Esophagus squamous epithelium (tissue), 5 donors: Measurements from ENCODE around the gene SH2D3A. TPM values are rescaled to one million over a fixed set of nuclear protein-coding genes. Genes with fewer than 3 reads are reported as not detected.

Experiments
- DNase-seq: peaks from one replicate; lab custom pipeline; 2025; lab: John Stamatoyannopoulos, UW
- H3K27ac ChIP-seq, 4 donors: fragments of 200-600 bp; sonication (generic); one replicate each; pipeline ENCODE4 v1.5.1; 2016 to 2019; ENCODE audit warnings: mild to moderate bottlenecking in 1 of 4
- H3K27me3 ChIP-seq, 4 donors: fragments of 200-600 bp; sonication (generic); 1 replicate in 3 of 4; 2 replicates in 1 of 4; pipeline versions ENCODE4 v1.5.1 to v1.6.0; 2017 to 2021; ENCODE audit warnings: antibody characterized with exemption in 1 of 4
- H3K36me3 ChIP-seq, 3 donors: fragments of 200-600 bp; sonication (generic); one replicate each; pipeline ENCODE4 v1.5.1; 2016 to 2019
- H3K4me1 ChIP-seq, 3 donors: fragments of 200-600 bp; sonication (generic); one replicate each; pipeline ENCODE4 v1.5.1; 2017 to 2019
- H3K4me3 ChIP-seq, 4 donors: fragments of 200-600 bp; sonication (generic); 1 replicate in 3 of 4; 2 replicates in 1 of 4; pipeline ENCODE4 v1.5.1; 2016 to 2019; ENCODE audit warnings: mild to moderate bottlenecking in 2 of 4, moderate library complexity in 1 of 4
- H3K9me3 ChIP-seq, 3 donors: fragments of 200-600 bp; sonication (generic); one replicate each; pipeline ENCODE4 v1.5.1; 2016 to 2019
- CTCF ChIP-seq, 6 experiments: fragments of 450-650 bp in 4 of 6; fragments of 200-600 bp in 2 of 6; sonication (generic) in 2 of 6; IDR thresholded peaks; one replicate each; pipeline ENCODE4 v1.5.1; 2016 to 2019; ENCODE audit warnings: antibody characterized with exemption in 6 of 6, mild to moderate bottlenecking in 4 of 6, moderate library complexity in 4 of 6
- POLR2A ChIP-seq, 4 donors: fragments of 450-650 bp; IDR thresholded peaks; one replicate each; pipeline ENCODE4 v1.6.1; 2017; ENCODE audit warnings: antibody characterized with exemption in 4 of 4, mild to moderate bottlenecking in 4 of 4, moderate library complexity in 3 of 4
- WGBS, 2 donors: methylation state at CpG; one replicate each; pipeline ENCODE4 v1.1.5; 2018; 5-methylcytosine and 5-hydroxymethylcytosine counted together
- intact Hi-C: fragments of 100-400 bp; cut with DNase I; formaldehyde crosslinking; loops from one replicate; pipeline ENCODE4 v1.15.0; 2022
- total RNA-seq, 4 donors: library from RNA; depleted of rRNA; stranded (reverse); fragments of >200 nt; gene quantifications; one replicate each; pipeline ENCODE4 v1.1.0, GENCODE V29; 2016
- donor health status: DM: yes; HTN: yes; CAD: no.

The SH2D3A gene
- total RNA-seq, 4 donors from 2014 or later, result 17.3 to 52.1 (median 40.6) TPM

DNA sequence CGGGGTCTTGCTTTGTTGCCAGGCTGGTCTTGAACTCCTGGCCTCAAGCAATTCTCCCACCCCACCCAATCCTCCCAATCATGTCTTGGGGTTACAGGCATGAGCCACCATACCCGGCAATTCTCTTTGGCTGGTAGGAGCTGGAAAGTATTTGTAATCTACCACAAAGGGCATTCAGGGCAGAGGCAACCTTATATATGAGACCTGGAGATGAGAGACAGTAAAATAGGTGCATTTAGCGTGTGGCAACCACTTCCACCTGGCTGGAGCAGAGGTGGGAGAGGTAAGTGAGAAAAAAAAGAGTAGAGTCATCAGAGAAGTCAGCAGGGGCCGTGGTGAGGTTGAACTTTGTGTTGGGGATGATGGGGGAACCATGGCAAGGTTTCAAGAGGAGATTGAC, 42.0 kb upstream of the SH2D3A start:
- 60 to 85% methylated on average over 3 to 4 of the region's 4 CpGs for WGBS, 2 donors
- H3K4me3 ChIP-seq, result no peak overlapping the region
- no peak for TF ChIP-seq POLR2A (IDR thresholded peaks at IDR 0.05)
- TF ChIP-seq CTCF (IDR thresholded peaks at IDR 0.05), result no peak
- peaks cover 0 to 9% (median 0%) of the 10 kb centered on the region in 4 donors for H3K27me3 ChIP-seq
- intact Hi-C loops, result no loop called here
- H3K9me3 ChIP-seq, result peaks cover 0 to 6% (median 0%) of the 10 kb centered on the region in 3 donors
- peaks cover 0 to 9% (median 0%) of the 10 kb centered on the region in 3 donors for H3K4me1 ChIP-seq
- no peak for DNase-seq
- no peak overlapping the region for H3K27ac ChIP-seq
- no peaks in the 10 kb centered on the region for H3K36me3 ChIP-seq

- Histone ChIP-seq H3K27ac (no peak overlapping the region), H3K9me3 (peaks cover 0 to 6% (median 0%) of the 10 kb centered on the region in 3 donors), H3K4me3 (no peak overlapping the region), H3K4me1 (peaks cover 0 to 14% (median 0%) of the 10 kb centered on the region in 3 donors), H3K27me3 (peaks cover 0 to 13% (median 0%) of the 10 kb centered on the region in 4 donors), H3K36me3 (no peaks in the 10 kb centered on the region)
- 94 to 100% methylated on average over 1 of the region's 1 CpG for WGBS, 2 donors
- DNase-seq, result no peak
- intact Hi-C loops, result no loop called here
- TF ChIP-seq CTCF (IDR thresholded peaks at IDR 0.05) (no peak), POLR2A (IDR thresholded peaks at IDR 0.05) (no peak)
Observed at GRCh38 chr19:6808494-6808893, 41.3 kb upstream of the SH2D3A start.

GRCh38 chr19:6807291-6807690, 40.1 kb upstream of the SH2D3A start:
- WGBS, 2 donors, result 87 to 95% methylated on average over 2 to 4 of the region's 5 CpGs

GRCh38 chr19:6806488-6806887, 39.3 kb upstream of the SH2D3A start:
- H3K27ac ChIP-seq, result no peak overlapping the region
- H3K36me3 ChIP-seq, result no peaks in the 10 kb centered on the region
- peaks cover 0 to 6% (median 0%) of the 10 kb centered on the region in 3 donors for H3K9me3 ChIP-seq
- H3K4me1 ChIP-seq, result peaks cover 2 to 32% (median 6%) of the 10 kb centered on the region in 3 donors
- peaks cover 0 to 20% (median 0%) of the 10 kb centered on the region in 4 donors for H3K27me3 ChIP-seq
- WGBS, 2 donors, result 78 to 80% methylated on average over 4 of the region's 4 CpGs
- intact Hi-C loops, result no loop called here
- DNase-seq, result no peak
- TF ChIP-seq POLR2A (IDR thresholded peaks at IDR 0.05) (no peak), CTCF (IDR thresholded peaks at IDR 0.05) (no peak)
- H3K4me3 ChIP-seq, result no peak overlapping the region

More at GRCh38 chr19:6807291-6807690, 40.1 kb upstream of the SH2D3A start:
- H3K27ac ChIP-seq, result no peak overlapping the region
- DNase-seq, result no peak
- H3K4me1 ChIP-seq, result peaks cover 0 to 26% (median 4%) of the 10 kb centered on the region in 3 donors
- no peak overlapping the region for H3K4me3 ChIP-seq
- H3K36me3 ChIP-seq, result no peaks in the 10 kb centered on the region
- intact Hi-C loops, result no loop called here
- peaks cover 0 to 6% (median 0%) of the 10 kb centered on the region in 3 donors for H3K9me3 ChIP-seq
- TF ChIP-seq CTCF (IDR thresholded peaks at IDR 0.05), result no peak
- TF ChIP-seq POLR2A (IDR thresholded peaks at IDR 0.05), result no peak
- peaks cover 0 to 20% (median 0%) of the 10 kb centered on the region in 4 donors for H3K27me3 ChIP-seq

DNA sequence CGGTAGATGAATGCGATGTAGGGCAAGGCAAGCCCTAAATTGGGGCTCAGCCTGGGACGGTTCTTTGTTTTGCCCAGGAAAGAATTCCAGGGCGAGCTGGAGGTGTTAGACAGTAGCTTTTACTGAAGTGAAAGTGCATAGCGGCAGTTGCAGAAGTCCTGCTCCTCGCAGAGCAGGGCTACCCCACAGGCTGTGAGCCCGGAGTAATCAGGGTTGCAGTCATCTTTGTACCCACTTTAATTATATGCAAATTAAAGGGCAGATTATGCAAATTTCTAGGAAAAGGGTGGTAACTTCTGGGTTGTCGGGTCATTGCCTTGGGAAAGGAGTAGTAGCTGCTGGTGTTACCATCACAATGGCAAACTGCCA, 35.8 kb upstream of the SH2D3A start:
- Histone ChIP-seq H3K9me3 (no peaks in the 10 kb centered on the region), H3K4me1 (peaks cover 9 to 40% (median 13%) of the 10 kb centered on the region in 3 donors), H3K27ac (peak overlapping the region in 3 of 4 donors; percentile 53 to 83 (median 79)), H3K27me3 (peaks cover 0 to 16% (median 0%) of the 10 kb centered on the region in 4 donors), H3K36me3 (no peaks in the 10 kb centered on the region), H3K4me3 (peak overlapping the region in 1 of 4 donors; percentile 38)
- no peak for DNase-seq
- TF ChIP-seq CTCF (IDR thresholded peaks at IDR 0.05) (no peak), POLR2A (IDR thresholded peaks at IDR 0.05) (no peak)
- intact Hi-C loops, result no loop called here
- 48 to 66% methylated on average over 7 to 8 of the region's 8 CpGs for WGBS, 2 donors
